HepG2 (cell line): ENCODE results near the gene LRTM2. TPM values are rescaled to one million over a fixed set of nuclear protein-coding genes. Genes with fewer than 3 reads are reported as not detected.
A peak's percentile ranks its signal among the peaks of the same experiment; 100 is the strongest.

Experiments
- ETV5 ChIP-seq: IDR thresholded peaks from 2 replicates; pipeline ENCODE4 v1.6.1; 2018; ENCODE audit warnings: missing biosample characterization, missing genetic modification reagents, inconsistent platforms, borderline replicate concordance
- JUNB ChIP-seq: sonication (generic); formaldehyde crosslinking; IDR thresholded peaks from 2 replicates; pipeline ENCODE4 v1.8.0; 2022; ENCODE audit warnings: missing genetic modification reagents, mild to moderate bottlenecking, borderline replicate concordance
- KDM4B ChIP-seq: sonication (generic); formaldehyde crosslinking; IDR thresholded peaks from 2 replicates; pipeline ENCODE4 v1.4.0; 2020; ENCODE audit warnings: missing genetic modification reagents
- NFIB ChIP-seq: sonication (generic); formaldehyde crosslinking; IDR thresholded peaks from 2 replicates; pipeline ENCODE4 v1.9.0; 2021; ENCODE audit warnings: missing genetic modification reagents, mild to moderate bottlenecking, borderline replicate concordance
- NR2F2 ChIP-seq: IDR thresholded peaks from 2 replicates; pipeline ENCODE4 v1.6.1; 2012; ENCODE audit warnings: low read depth, inconsistent platforms, borderline replicate concordance
- TEAD3 ChIP-seq: optimal IDR thresholded peaks from 2 replicates; pipeline ENCODE3; 2016; ENCODE audit warnings: borderline replicate concordance
- ZNF17 ChIP-seq: sonication (generic); formaldehyde crosslinking; IDR thresholded peaks from 2 replicates; pipeline ENCODE4 v1.5.0; 2020; ENCODE audit warnings: mild to moderate bottlenecking, missing genetic modification reagents
- ZNF329 ChIP-seq: sonication (generic); formaldehyde crosslinking; IDR thresholded peaks from 2 replicates; pipeline ENCODE4 v1.9.0; 2021; ENCODE audit warnings: low read depth, mild to moderate bottlenecking, missing genetic modification reagents
- ZNF501 ChIP-seq: sonication (generic); formaldehyde crosslinking; IDR thresholded peaks from 2 replicates; pipeline ENCODE4 v1.5.1; 2020; ENCODE audit warnings: mild to moderate bottlenecking, moderate library complexity, missing genetic modification reagents
- ZNF773 ChIP-seq: sonication (generic); formaldehyde crosslinking; IDR thresholded peaks from 2 replicates; pipeline ENCODE4 v1.4.0; 2020; ENCODE audit warnings: missing genetic modification reagents, borderline replicate concordance
- polyA plus RNA-seq, 8 experiments: library from polyadenylated mRNA; depleted of rRNA in 3 of 8; stranded (reverse) in 7 of 8; unstranded in 1 of 8; fragments of >200 nt; fragmentation: Illumina TruSeq in 4 of 8; extraction: Trizol in 4 of 8; gene quantifications; 2 replicates each; pipeline versions ENCODE4 v1.2.1 to v1.2.3, GENCODE V29; 2011 to 2016; ENCODE audit warnings: low read depth in 4 of 8, missing spikeins in 1 of 8, mixed read lengths in 1 of 8; ENCODE audit not compliant: insufficient read depth in 1 of 8
- total RNA-seq, 5 experiments: library from RNA; depleted of rRNA; stranded (reverse); fragments of >200 nt; fragmentation: Illumina TruSeq; extraction: Trizol; gene quantifications; 2 replicates each; pipeline ENCODE4 v1.2.3, GENCODE V29; 2016; ENCODE audit warnings: low read depth in 1 of 5
- TF ChIP-seq, protein P1 (sequence below): sonication (generic); formaldehyde crosslinking; IDR thresholded peaks from 2 replicates; pipeline ENCODE4 v1.9.0; 2021; ENCODE audit warnings: missing genetic modification reagents, borderline replicate concordance
- TF ChIP-seq, protein P2 (sequence below): IDR thresholded peaks from 2 replicates; pipeline ENCODE4 v1.6.1; 2016; ENCODE audit warnings: mild to moderate bottlenecking
- TF ChIP-seq, protein P3 (sequence below): sonication (generic); formaldehyde crosslinking; IDR thresholded peaks from 2 replicates; pipeline ENCODE4 v1.4.0; 2020; ENCODE audit warnings: missing genetic modification reagents, borderline replicate concordance
- TF ChIP-seq, protein P4 (sequence below), 2 experiments: sonication (generic) in 1 of 2; formaldehyde crosslinking in 1 of 2; IDR thresholded peaks; 2 replicates each; pipeline versions ENCODE4 v1.4.0 to v1.6.1; 2018 to 2020; ENCODE audit warnings: missing genetic modification reagents in 2 of 2, borderline replicate concordance in 1 of 2, low read depth in 1 of 2, mild to moderate bottlenecking in 1 of 2, missing biosample characterization in 1 of 2
- TF ChIP-seq, protein P5 (sequence below): sonication (generic); formaldehyde crosslinking; IDR thresholded peaks from 2 replicates; pipeline ENCODE4 v1.8.0; 2022; ENCODE audit warnings: missing genetic modification reagents, mild to moderate bottlenecking, moderate library complexity, borderline replicate concordance
- TF ChIP-seq, protein P6 (sequence below): IDR thresholded peaks from 2 replicates; pipeline ENCODE4 v1.6.1; 2018; ENCODE audit warnings: missing genetic modification reagents, mild to moderate bottlenecking, missing compliant biosample characterization

The LRTM2 gene
- total and polyA plus RNA-seq, 2 of the 13 experiments (the other 11 are each of a cell fraction or from before 2014, with no cell fraction given), result 0.09 TPM; not detected in 1

DNA sequence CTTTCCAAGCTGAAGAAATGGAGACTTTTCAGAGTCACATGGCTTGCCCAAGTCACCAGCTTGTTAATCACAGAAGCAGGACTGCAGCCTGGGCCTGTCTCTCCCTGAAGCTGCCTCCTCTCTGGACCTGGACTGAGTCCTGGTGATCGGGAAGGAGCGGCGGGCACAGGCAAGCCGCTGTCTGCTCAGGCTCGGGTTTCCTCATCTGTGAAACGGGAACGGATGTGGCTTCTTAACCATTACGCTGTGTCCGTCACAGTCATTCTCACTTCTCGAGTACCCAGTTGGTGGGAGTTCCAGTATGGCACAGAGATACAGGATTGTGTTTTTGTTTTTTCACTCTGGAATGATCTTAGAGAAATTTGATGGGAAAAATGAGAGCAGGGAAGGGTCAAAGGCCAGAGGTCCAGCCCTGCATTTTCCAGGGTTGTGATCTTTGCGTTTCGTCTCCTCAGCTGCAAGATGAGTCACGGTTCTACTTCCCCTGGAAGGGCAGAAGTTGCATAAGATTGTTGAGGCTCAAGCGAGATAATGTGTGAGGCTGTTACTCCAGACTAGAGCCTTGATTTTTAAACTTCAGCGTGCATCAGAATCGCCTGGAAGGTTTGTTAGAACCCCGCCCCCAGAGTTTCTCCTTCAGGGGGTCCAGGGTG, 7.6 kb upstream of the LRTM2 start (continued):
- TF ChIP-seq KDM4B (CRISPR knock-in tag) (0 out of 2 replicates have a peak, but pooled peaks have one; percentile 22), TEAD3 (CRISPR knock-in tag) (peak; percentile 60), NFIB (no peak), ZNF17 (CRISPR knock-in tag) (no peak), ZNF501 (CRISPR knock-in tag) (peak; percentile 31; the same call in 1 of the 2 replicates), JUNB (peak; percentile 85), ZNF329 (no peak), NR2F2 (peak; percentile 93), ZNF773 (CRISPR knock-in tag) (no peak), ETV5 (CRISPR knock-in tag) (peak; percentile 89)
- TF ChIP-seq, protein P1, sequence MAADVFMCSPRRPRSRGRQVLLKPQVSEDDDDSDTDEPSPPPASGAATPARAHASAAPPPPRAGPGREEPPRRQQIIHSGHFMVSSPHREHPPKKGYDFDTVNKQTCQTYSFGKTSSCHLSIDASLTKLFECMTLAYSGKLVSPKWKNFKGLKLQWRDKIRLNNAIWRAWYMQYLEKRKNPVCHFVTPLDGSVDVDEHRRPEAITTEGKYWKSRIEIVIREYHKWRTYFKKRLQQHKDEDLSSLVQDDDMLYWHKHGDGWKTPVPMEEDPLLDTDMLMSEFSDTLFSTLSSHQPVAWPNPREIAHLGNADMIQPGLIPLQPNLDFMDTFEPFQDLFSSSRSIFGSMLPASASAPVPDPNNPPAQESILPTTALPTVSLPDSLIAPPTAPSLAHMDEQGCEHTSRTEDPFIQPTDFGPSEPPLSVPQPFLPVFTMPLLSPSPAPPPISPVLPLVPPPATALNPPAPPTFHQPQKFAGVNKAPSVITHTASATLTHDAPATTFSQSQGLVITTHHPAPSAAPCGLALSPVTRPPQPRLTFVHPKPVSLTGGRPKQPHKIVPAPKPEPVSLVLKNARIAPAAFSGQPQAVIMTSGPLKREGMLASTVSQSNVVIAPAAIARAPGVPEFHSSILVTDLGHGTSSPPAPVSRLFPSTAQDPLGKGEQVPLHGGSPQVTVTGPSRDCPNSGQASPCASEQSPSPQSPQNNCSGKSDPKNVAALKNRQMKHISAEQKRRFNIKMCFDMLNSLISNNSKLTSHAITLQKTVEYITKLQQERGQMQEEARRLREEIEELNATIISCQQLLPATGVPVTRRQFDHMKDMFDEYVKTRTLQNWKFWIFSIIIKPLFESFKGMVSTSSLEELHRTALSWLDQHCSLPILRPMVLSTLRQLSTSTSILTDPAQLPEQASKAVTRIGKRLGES, result no peak
- TF ChIP-seq, protein P2, sequence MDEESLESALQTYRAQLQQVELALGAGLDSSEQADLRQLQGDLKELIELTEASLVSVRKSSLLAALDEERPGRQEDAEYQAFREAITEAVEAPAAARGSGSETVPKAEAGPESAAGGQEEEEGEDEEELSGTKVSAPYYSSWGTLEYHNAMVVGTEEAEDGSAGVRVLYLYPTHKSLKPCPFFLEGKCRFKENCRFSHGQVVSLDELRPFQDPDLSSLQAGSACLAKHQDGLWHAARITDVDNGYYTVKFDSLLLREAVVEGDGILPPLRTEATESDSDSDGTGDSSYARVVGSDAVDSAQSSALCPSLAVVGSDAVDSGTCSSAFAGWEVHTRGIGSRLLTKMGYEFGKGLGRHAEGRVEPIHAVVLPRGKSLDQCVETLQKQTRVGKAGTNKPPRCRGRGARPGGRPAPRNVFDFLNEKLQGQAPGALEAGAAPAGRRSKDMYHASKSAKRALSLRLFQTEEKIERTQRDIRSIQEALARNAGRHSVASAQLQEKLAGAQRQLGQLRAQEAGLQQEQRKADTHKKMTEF (CRISPR knock-in tag), result peak; percentile 62; the same call in 1 of the 2 replicates
- TF ChIP-seq, protein P3, sequence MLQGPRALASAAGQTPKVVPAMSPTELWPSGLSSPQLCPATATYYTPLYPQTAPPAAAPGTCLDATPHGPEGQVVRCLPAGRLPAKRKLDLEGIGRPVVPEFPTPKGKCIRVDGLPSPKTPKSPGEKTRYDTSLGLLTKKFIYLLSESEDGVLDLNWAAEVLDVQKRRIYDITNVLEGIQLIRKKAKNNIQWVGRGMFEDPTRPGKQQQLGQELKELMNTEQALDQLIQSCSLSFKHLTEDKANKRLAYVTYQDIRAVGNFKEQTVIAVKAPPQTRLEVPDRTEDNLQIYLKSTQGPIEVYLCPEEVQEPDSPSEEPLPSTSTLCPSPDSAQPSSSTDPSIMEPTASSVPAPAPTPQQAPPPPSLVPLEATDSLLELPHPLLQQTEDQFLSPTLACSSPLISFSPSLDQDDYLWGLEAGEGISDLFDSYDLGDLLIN (CRISPR knock-in tag), result no peak
- TF ChIP-seq, protein P4, sequence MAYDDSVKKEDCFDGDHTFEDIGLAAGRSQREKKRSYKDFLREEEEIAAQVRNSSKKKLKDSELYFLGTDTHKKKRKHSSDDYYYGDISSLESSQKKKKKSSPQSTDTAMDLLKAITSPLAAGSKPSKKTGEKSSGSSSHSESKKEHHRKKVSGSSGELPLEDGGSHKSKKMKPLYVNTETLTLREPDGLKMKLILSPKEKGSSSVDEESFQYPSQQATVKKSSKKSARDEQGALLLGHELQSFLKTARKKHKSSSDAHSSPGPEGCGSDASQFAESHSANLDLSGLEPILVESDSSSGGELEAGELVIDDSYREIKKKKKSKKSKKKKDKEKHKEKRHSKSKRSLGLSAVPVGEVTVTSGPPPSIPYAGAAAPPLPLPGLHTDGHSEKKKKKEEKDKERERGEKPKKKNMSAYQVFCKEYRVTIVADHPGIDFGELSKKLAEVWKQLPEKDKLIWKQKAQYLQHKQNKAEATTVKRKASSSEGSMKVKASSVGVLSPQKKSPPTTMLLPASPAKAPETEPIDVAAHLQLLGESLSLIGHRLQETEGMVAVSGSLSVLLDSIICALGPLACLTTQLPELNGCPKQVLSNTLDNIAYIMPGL (CRISPR knock-in tag; IDR thresholded peaks at IDR 0.05; ENCODE audit: borderline replicate concordance in 1 of 2, low read depth in 1 of 2), result 0 out of 4 replicates have a peak, but pooled peaks of 1 of the 2 experiments have one; percentile 31
- TF ChIP-seq, protein P5, sequence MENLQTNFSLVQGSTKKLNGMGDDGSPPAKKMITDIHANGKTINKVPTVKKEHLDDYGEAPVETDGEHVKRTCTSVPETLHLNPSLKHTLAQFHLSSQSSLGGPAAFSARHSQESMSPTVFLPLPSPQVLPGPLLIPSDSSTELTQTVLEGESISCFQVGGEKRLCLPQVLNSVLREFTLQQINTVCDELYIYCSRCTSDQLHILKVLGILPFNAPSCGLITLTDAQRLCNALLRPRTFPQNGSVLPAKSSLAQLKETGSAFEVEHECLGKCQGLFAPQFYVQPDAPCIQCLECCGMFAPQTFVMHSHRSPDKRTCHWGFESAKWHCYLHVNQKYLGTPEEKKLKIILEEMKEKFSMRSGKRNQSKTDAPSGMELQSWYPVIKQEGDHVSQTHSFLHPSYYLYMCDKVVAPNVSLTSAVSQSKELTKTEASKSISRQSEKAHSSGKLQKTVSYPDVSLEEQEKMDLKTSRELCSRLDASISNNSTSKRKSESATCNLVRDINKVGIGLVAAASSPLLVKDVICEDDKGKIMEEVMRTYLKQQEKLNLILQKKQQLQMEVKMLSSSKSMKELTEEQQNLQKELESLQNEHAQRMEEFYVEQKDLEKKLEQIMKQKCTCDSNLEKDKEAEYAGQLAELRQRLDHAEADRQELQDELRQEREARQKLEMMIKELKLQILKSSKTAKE (CRISPR knock-in tag), result peak; percentile 54; the same call in 1 of the 2 replicates
- TF ChIP-seq, protein P6, sequence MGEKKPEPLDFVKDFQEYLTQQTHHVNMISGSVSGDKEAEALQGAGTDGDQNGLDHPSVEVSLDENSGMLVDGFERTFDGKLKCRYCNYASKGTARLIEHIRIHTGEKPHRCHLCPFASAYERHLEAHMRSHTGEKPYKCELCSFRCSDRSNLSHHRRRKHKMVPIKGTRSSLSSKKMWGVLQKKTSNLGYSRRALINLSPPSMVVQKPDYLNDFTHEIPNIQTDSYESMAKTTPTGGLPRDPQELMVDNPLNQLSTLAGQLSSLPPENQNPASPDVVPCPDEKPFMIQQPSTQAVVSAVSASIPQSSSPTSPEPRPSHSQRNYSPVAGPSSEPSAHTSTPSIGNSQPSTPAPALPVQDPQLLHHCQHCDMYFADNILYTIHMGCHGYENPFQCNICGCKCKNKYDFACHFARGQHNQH, result peak; percentile 69; the same call in 1 of the 2 replicates
